Measurements from ENCODE around the gene KDELR1. TPM values are rescaled to one million over a fixed set of nuclear protein-coding genes. Genes with fewer than 3 reads are reported as not detected.

Gene KDELR1
- total and polyA plus RNA-seq, 2 of the 13 experiments (the other 11 are each of a cell fraction or from before 2014, with no cell fraction given), result 134 to 185 TPM

GRCh38 chr19:48362716-48363499 is 28.4 kb downstream of the KDELR1 start (continued):
- TF ChIP-seq ZNF512B (CRISPR knock-in tag; IDR thresholded peaks at IDR 0.05; ENCODE audit: borderline replicate concordance) (no peak), HNF4A (CRISPR knock-in tag; IDR thresholded peaks at IDR 0.05) (no peak), ZFP37 (CRISPR knock-in tag; IDR thresholded peaks at IDR 0.05; ENCODE audit: borderline replicate concordance) (no peak), GATA4 (IDR thresholded peaks at IDR 0.05; ENCODE audit: borderline replicate concordance, low read depth) (no peak), ZNF407 (CRISPR knock-in tag; IDR thresholded peaks at IDR 0.05; ENCODE audit: not compliant biosample characterization) (no peak), ZNF562 (CRISPR knock-in tag; IDR thresholded peaks at IDR 0.05; ENCODE audit: borderline replicate concordance) (no peak), ZSCAN20 (CRISPR knock-in tag; IDR thresholded peaks at IDR 0.05; ENCODE audit: borderline replicate concordance) (no peak), SOX13 (IDR thresholded peaks at IDR 0.05) (no peak), SOX13 (CRISPR knock-in tag; conservative IDR thresholded peaks at IDR 0.05 in 1 of 2, IDR thresholded peaks at IDR 0.05 in 1 of 2) (no peak; a peak in 1 of 4 replicates), ZNF639 (CRISPR knock-in tag; conservative IDR thresholded peaks at IDR 0.05) (no peak), ADNP (CRISPR knock-in tag; IDR thresholded peaks at IDR 0.05) (no peak), ZNF644 (CRISPR knock-in tag; IDR thresholded peaks at IDR 0.05; ENCODE audit: low read depth) (no peak), RNF2 (conservative IDR thresholded peaks at IDR 0.05; ENCODE audit: low read depth) (no peak), GLMP (CRISPR knock-in tag; IDR thresholded peaks at IDR 0.05; ENCODE audit: borderline replicate concordance) (no peak), TMF1 (CRISPR knock-in tag; IDR thresholded peaks at IDR 0.05; ENCODE audit: low read depth) (no peak), ZNF33B (CRISPR knock-in tag; IDR thresholded peaks at IDR 0.05) (no peak)

All from HepG2 (cell line).